ENCODE results near the gene CLEC18C.
"Not testable (repeated sequence)": the region's sequence is repeated elsewhere in the genome, so short reads cannot be mapped to it uniquely, and the experiment has no call there.

The CLEC18C gene

DNA sequence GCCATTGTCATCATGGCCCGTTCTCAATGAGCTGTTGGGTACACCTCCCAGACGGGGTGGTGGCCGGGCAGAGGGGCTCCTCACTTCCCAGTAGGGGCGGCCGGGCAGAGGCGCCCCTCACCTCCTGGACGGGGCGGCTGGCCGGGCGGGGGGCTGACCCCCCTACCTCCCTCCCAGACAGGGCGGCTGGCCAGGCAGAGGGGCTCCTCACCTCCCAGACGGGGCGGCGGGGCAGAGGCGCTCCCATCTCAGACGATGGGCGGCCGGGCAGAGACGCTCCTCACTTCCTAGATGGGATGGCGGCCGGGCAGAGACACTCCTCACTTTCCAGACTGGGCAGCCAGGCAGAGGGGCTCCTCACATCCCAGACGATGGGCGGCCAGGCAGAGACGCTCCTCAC is 51.1 kb downstream of the CLEC18C start:
- not testable (repeated sequence) for DNase-seq (ENCODE audit: extremely low read depth, insufficient read length); H3K4me3 ChIP-seq (replicated peaks; ENCODE audit: low read depth, low read length); H3K27me3 ChIP-seq (replicated peaks; ENCODE audit: control insufficient read depth, insufficient read depth, low read length); H3K36me3 ChIP-seq (ENCODE audit: control insufficient read depth, insufficient read depth, low read length)

DNA sequence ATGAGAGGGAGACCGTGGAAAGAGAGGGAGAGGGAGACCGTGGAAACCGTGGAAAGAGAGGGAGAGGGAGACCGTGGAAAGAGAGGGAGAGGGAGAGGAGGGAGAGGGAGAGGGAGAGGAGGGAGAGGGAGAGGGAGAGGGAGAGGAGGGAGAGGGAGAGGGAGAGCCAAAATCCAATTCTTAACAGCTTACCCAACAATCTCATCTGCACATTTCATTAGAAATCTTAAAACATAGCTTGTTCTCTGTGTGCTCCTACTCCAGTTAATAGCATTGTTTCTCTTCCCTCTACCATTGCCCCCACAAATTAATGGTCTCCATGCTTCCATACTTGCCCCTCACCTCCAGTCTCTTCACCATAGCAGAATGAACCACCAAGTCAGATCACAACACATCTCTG is 51.8 kb downstream of the CLEC18C start:
- DNase-seq (ENCODE audit: extremely low read depth, insufficient read length); H3K27me3 ChIP-seq (replicated peaks; ENCODE audit: control insufficient read depth, insufficient read depth, low read length); H3K4me3 ChIP-seq (replicated peaks; ENCODE audit: low read depth, low read length); H3K36me3 ChIP-seq (ENCODE audit: control insufficient read depth, insufficient read depth, low read length): not testable (repeated sequence)

DNA sequence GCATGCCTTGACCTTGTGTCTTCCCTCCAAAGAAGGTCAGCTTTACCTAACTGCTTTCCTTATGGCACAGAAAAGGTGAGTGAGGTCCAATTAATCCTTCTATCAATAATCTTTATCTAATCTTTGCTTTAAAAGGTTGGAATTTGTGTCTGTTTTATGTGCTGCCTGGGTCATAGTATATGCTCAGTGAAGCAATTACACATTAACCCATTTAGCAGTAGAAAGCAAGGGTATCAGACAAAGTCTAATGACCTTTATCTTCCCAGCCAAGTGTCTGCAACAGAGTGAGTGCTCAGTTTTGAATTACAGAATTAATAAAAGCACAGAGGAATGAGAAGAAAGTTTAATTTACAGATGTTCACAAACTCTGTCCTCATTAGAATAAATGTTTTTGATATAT is 52.4 kb downstream of the CLEC18C start:
- DNase-seq (ENCODE audit: extremely low read depth, insufficient read length); H3K4me3 ChIP-seq (replicated peaks; ENCODE audit: low read depth, low read length); H3K27me3 ChIP-seq (replicated peaks; ENCODE audit: control insufficient read depth, insufficient read depth, low read length); H3K36me3 ChIP-seq (ENCODE audit: control insufficient read depth, insufficient read depth, low read length): not testable (repeated sequence)

DNA sequence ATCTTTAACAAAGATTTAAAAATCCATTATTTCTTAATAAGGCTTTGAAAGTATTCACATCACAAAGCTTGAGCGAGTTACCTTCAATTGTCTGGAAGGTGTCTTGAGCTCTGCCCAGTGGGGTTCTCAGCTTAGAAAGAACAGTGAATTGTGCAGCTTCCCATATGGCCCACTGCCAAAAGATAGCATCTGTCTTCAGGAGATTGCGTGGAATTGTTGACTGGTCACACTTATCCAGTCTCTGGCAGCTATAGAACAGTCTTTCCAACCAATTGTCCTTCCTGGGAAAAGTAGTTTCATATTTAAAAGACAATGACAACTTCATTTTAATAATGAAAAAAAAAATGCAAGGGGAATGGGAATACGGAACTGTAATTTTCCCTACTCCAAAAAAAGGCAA is 58.2 kb downstream of the CLEC18C start:
- not testable (repeated sequence) for H3K36me3 ChIP-seq (ENCODE audit: control insufficient read depth, insufficient read depth, low read length); H3K4me3 ChIP-seq (replicated peaks; ENCODE audit: low read depth, low read length); DNase-seq (ENCODE audit: extremely low read depth, insufficient read length); H3K27me3 ChIP-seq (replicated peaks; ENCODE audit: control insufficient read depth, insufficient read depth, low read length)

Measured in GM06990 (cell line).